Adrenal gland (tissue), 12 donors: ENCODE measurements around the gene ARHGEF4. TPM values are rescaled to one million over a fixed set of nuclear protein-coding genes. Genes with fewer than 3 reads are reported as not detected.

Experiments
- DNase-seq, 7 donors: peaks; one replicate each; pipeline ENCODE4 v3.0.0-alpha.2; 2019 to 2020
- H3K27ac ChIP-seq, 5 donors: fragments of 200-600 bp; sonication (generic) in 4 of 5; 1 replicate in 3 of 5; 2 replicates in 2 of 5; pipeline versions ENCODE4 v1.5.1 to v1.8.0; 2016 to 2020; ENCODE audit warnings: mild to moderate bottlenecking in 1 of 5
- H3K27me3 ChIP-seq: fragments of 200-600 bp; 2 replicates; pipeline ENCODE4 v1.8.0; 2021
- H3K36me3 ChIP-seq, 2 donors: fragments of 200-600 bp; replicated peaks in 1 of 2; 1 replicate in 1 of 2; 2 replicates in 1 of 2; pipeline versions ENCODE4 v1.5.1 to v1.8.0; 2018 to 2022
- H3K4me1 ChIP-seq, 2 donors: fragments of 200-600 bp; replicated peaks in 1 of 2; 1 replicate in 1 of 2; 2 replicates in 1 of 2; pipeline versions ENCODE4 v1.5.1 to v1.8.0; 2018 to 2021
- H3K4me3 ChIP-seq, 4 donors: fragments of 200-600 bp; sonication (generic) in 3 of 4; one replicate each; pipeline ENCODE4 v1.5.1; 2016 to 2018
- H3K9me3 ChIP-seq, 3 donors: fragments of 200-600 bp; sonication (generic) in 1 of 3; replicated peaks in 1 of 3; 1 replicate in 2 of 3; 2 replicates in 1 of 3; pipeline versions ENCODE4 v1.5.1 to v1.8.0; 2016 to 2021
- CTCF ChIP-seq, 6 experiments: fragments of 450-650 bp in 4 of 6; fragments of 200-600 bp in 2 of 6; sonication (generic) in 1 of 6; IDR thresholded peaks; 1 replicate in 5 of 6; 2 replicates in 1 of 6; pipeline versions ENCODE4 v1.5.1 to v1.8.0; 2016 to 2021; ENCODE audit warnings: antibody characterized with exemption in 6 of 6, mild to moderate bottlenecking in 2 of 6, moderate library complexity in 1 of 6
- POLR2A ChIP-seq, 2 donors: fragments of 450-650 bp; IDR thresholded peaks; one replicate each; pipeline ENCODE4 v1.6.1; 2017; ENCODE audit warnings: antibody characterized with exemption in 2 of 2, mild to moderate bottlenecking in 2 of 2, moderate library complexity in 1 of 2
- WGBS, 4 donors: extraction: QIAGEN DNeasy Blood & Tissue Kit in 2 of 4; methylation state at CpG; one replicate each; pipeline versions ENCODE4 v1.1.5 to v1.1.7; 2013 to 2017; 5-methylcytosine and 5-hydroxymethylcytosine counted together
- intact Hi-C, 2 donors: fragments of 100-400 bp; cut with DNase I; formaldehyde crosslinking; loops; one replicate each; pipeline versions ENCODE4 v1.14.1 to v1.15.0; 2022 to 2023
- polyA plus RNA-seq, 3 donors: library from polyadenylated mRNA; stranded (reverse); fragments of 200-250 nt in 2 of 3; fragments of 350-450 nt in 1 of 3; fragmentation: Illumina TruSeq in 1 of 3; extraction: RNeasy Lipid Tissue Mini Kit (QIAGEN cat#74804) in 1 of 3; gene quantifications; one replicate each; pipeline ENCODE4 v1.2.3, GENCODE V29; 2013 to 2014
- total RNA-seq, 9 donors: library from RNA; depleted of rRNA in 4 of 9; stranded (reverse); fragments of >200 nt in 4 of 9; fragments of 120-200 nt in 1 of 9; fragmentation: NEBNext Ultra II Directional in 1 of 9; extraction: Animal tissue kit (Norgen Biotek cat#: 25700) in 1 of 9; gene quantifications; one replicate each; pipeline versions ENCODE4 v1.1.0 to v1.2.4, GENCODE V29; 2013 to 2023
- donor health status: healthy with polysubstance abuse.
- donor health status: Bipolar disorder and iron deficiency.
- donor health status: DM: yes; HTN: yes; CAD: no.
- donor health status: DM: no; HTN: no; CAD: no.
- donor health status: DM: no; HTN: no; CAD: no.
- donor health status: DM: yes; HTN: yes; CAD: no.

Gene ARHGEF4
- total and polyA plus RNA-seq, 12 donors, result 0.97 to 40.4 (median 5.1) TPM

- WGBS, 4 donors, result 85 to 99% (median 90%) methylated on average over 5 of the region's 5 CpGs
- H3K36me3 ChIP-seq, result no peaks in the 10 kb centered on the region
- no peak overlapping the region for H3K27ac ChIP-seq
- no peak overlapping the region for H3K4me3 ChIP-seq
- TF ChIP-seq POLR2A (IDR thresholded peaks at IDR 0.05) (no peak), CTCF (IDR thresholded peaks at IDR 0.05) (no peak)
- H3K27me3 ChIP-seq, result no peaks in the 10 kb centered on the region
- H3K9me3 ChIP-seq, result no peaks in the 10 kb centered on the region
- no peaks in the 10 kb centered on the region for H3K4me1 ChIP-seq
- intact Hi-C loops, result no loop called here
- DNase-seq, result no peak
Observed at GRCh38 chr2:130977461-130978050, 140.8 kb downstream of the ARHGEF4 start.

- intact Hi-C loops, result no loop called here
- no peak for DNase-seq
- Histone ChIP-seq H3K36me3 (no peaks in the 10 kb centered on the region), H3K27ac (no peak overlapping the region), H3K9me3 (no peaks in the 10 kb centered on the region), H3K4me1 (no peaks in the 10 kb centered on the region), H3K4me3 (no peak overlapping the region), H3K27me3 (no peaks in the 10 kb centered on the region)
- no peak for TF ChIP-seq POLR2A (IDR thresholded peaks at IDR 0.05)
- no peak for TF ChIP-seq CTCF (IDR thresholded peaks at IDR 0.05)
- 80 to 95% (median 92%) methylated on average over 1 of the region's 1 CpG for WGBS, 4 donors
Observed at GRCh38 chr2:130981667-130982066, 145.0 kb downstream of the ARHGEF4 start.

GRCh38 chr2:130985206-130985780, 148.6 kb downstream of the ARHGEF4 start:
- Histone ChIP-seq H3K4me1 (peaks cover 4 to 6% of the 10 kb centered on the region in 2 donors), H3K9me3 (no peaks in the 10 kb centered on the region), H3K27ac (no peak overlapping the region), H3K36me3 (no peaks in the 10 kb centered on the region), H3K27me3 (no peaks in the 10 kb centered on the region), H3K4me3 (no peak overlapping the region)
- no peak for DNase-seq
- intact Hi-C loops, result no loop called here
- WGBS, 4 donors, result 75 to 86% (median 78%) methylated on average over 4 of the region's 4 CpGs
- TF ChIP-seq CTCF (IDR thresholded peaks at IDR 0.05) (no peak), POLR2A (IDR thresholded peaks at IDR 0.05) (no peak)

GRCh38 chr2:130985831-130986649, 149.3 kb downstream of the ARHGEF4 start:
- no peak for DNase-seq
- no peak overlapping the region for H3K27ac ChIP-seq
- H3K4me1 ChIP-seq, result peaks cover 4 to 6% of the 10 kb centered on the region in 2 donors
- no peaks in the 10 kb centered on the region for H3K36me3 ChIP-seq
- H3K4me3 ChIP-seq, result no peak overlapping the region
- H3K27me3 ChIP-seq, result no peaks in the 10 kb centered on the region
- 91 to 94% (median 92%) methylated on average over 14 to 15 of the region's 15 CpGs for WGBS, 4 donors
- TF ChIP-seq POLR2A (IDR thresholded peaks at IDR 0.05), result no peak
- no peak for TF ChIP-seq CTCF (IDR thresholded peaks at IDR 0.05)
- no peaks in the 10 kb centered on the region for H3K9me3 ChIP-seq
- intact Hi-C loops, result no loop called here
